HEK293 (cell line): ENCODE measurements around the gene ACP4.
"Not testable (repeated sequence)": the region's sequence is repeated elsewhere in the genome, so short reads cannot be mapped to it uniquely, and the experiment has no call there.

Experiments used
- CTCF ChIA-PET: fragments of 350-600 bp; formaldehyde crosslinking; extraction: SDS; loops from one replicate; lab custom pipeline; 2021; ENCODE audit warnings: antibody characterized with exemption; lab: Yijun Ruan, JAX
- POLR2A ChIA-PET: fragments of 300-600 bp; formaldehyde crosslinking; extraction: SDS; loops from one replicate; lab custom pipeline; 2020; ENCODE audit warnings: antibody characterized with exemption, inconsistent platforms; lab: Yijun Ruan, JAX
- H3K27ac ChIP-seq: fragments of 200-500 bp; sonication (Bioruptor generic); 2 replicates; pipeline ENCODE4 v1.5.1; 2014; ENCODE audit warnings: low read depth, low read length, control low read depth, inconsistent platforms; ENCODE audit errors: extremely low read depth
- H3K36me3 ChIP-seq, 2 experiments: fragments of 200-500 bp in 1 of 2; sonication (Bioruptor generic) in 1 of 2; 1 replicate in 1 of 2; 2 replicates in 1 of 2; pipeline ENCODE4 v1.5.1; 2014 to 2017; ENCODE audit warnings: inconsistent platforms in 2 of 2, low read length in 2 of 2; ENCODE audit not compliant: control insufficient read depth in 2 of 2, insufficient read depth in 1 of 2
- H3K4me1 ChIP-seq: fragments of 200-500 bp; sonication (Bioruptor generic); 2 replicates; pipeline ENCODE4 v1.5.1; 2014; ENCODE audit warnings: mild to moderate bottlenecking, low read length, inconsistent platforms; ENCODE audit not compliant: control insufficient read depth, insufficient read depth
- H3K4me3 ChIP-seq: 2 replicates; pipeline ENCODE4 v1.5.1; 2011; ENCODE audit warnings: low read depth, mild to moderate bottlenecking, control low read depth, low read length, moderate library complexity
- H3K9me3 ChIP-seq: fragments of 200-500 bp; sonication (Bioruptor generic); 2 replicates; pipeline ENCODE4 v1.5.1; 2014; ENCODE audit warnings: low read depth, low read length, inconsistent platforms; ENCODE audit not compliant: control insufficient read depth, insufficient read depth
- OSR2 ChIP-seq: fragments of 450-650 bp; formaldehyde crosslinking; IDR thresholded peaks from 2 replicates; pipeline ENCODE4 v1.5.1; 2016; ENCODE audit warnings: missing biosample characterization, missing genetic modification characterization
- PATZ1 ChIP-seq: fragments of 450-650 bp; formaldehyde crosslinking; IDR thresholded peaks from 2 replicates; pipeline ENCODE4 v1.5.1; 2016; ENCODE audit warnings: missing biosample characterization, missing genetic modification characterization
- PRDM10 ChIP-seq: fragments of 450-650 bp; formaldehyde crosslinking; IDR thresholded peaks from 2 replicates; pipeline ENCODE4 v1.5.1; 2016; ENCODE audit warnings: missing biosample characterization, missing genetic modification characterization
- TRIM28 ChIP-seq: IDR thresholded peaks from 2 replicates; pipeline ENCODE4 v1.6.1; 2011; ENCODE audit warnings: low read length, control low read depth, borderline replicate concordance
- ZBTB8A ChIP-seq: fragments of 450-650 bp; formaldehyde crosslinking; IDR thresholded peaks from 2 replicates; pipeline ENCODE4 v1.5.1; 2016; ENCODE audit warnings: missing biosample characterization, missing genetic modification characterization
- ZFHX2 ChIP-seq: fragments of 450-650 bp; formaldehyde crosslinking; conservative IDR thresholded peaks from 2 replicates; pipeline ENCODE4 v1.5.1; 2016; ENCODE audit warnings: missing biosample characterization, missing genetic modification characterization
- ZFP3 ChIP-seq: fragments of 450-650 bp; formaldehyde crosslinking; IDR thresholded peaks from 2 replicates; pipeline ENCODE4 v1.5.1; 2016; ENCODE audit warnings: low read depth, missing biosample characterization, missing genetic modification characterization
- ZFP41 ChIP-seq: fragments of 450-650 bp; formaldehyde crosslinking; IDR thresholded peaks from 2 replicates; pipeline ENCODE4 v1.5.1; 2016; ENCODE audit warnings: missing biosample characterization, missing genetic modification characterization, borderline replicate concordance
- ZNF133 ChIP-seq: fragments of 450-650 bp; formaldehyde crosslinking; IDR thresholded peaks from 2 replicates; pipeline ENCODE4 v1.5.1; 2016; ENCODE audit warnings: missing biosample characterization, missing genetic modification characterization
- ZNF335 ChIP-seq: fragments of 450-650 bp; formaldehyde crosslinking; conservative IDR thresholded peaks from 2 replicates; pipeline ENCODE4 v1.5.1; 2016; ENCODE audit warnings: missing biosample characterization, missing genetic modification characterization
- ZNF510 ChIP-seq: fragments of 450-650 bp; formaldehyde crosslinking; IDR thresholded peaks from 2 replicates; pipeline ENCODE4 v1.5.1; 2018; ENCODE audit warnings: mild to moderate bottlenecking, missing genetic modification characterization, missing biosample characterization; ENCODE audit not compliant: insufficient replicate concordance
- ZNF513 ChIP-seq: fragments of 450-650 bp; IDR thresholded peaks from 2 replicates; pipeline ENCODE4 v1.5.1; 2018; ENCODE audit warnings: missing biosample characterization, missing genetic modification characterization

ACP4 gene

GRCh38 chr19:50780753-50781435 is 9.3 kb upstream of the ACP4 start:
- POLR2A ChIA-PET, result interaction anchor here (0.7 to 2.1 kb wide), 3 partner anchors 23 to 56 kb away, joined by 3 to 13 read pairs (median 5); no protein-coding TSS in a partner anchor
- peaks cover 5% of the 10 kb centered on the region; the same call in 1 of the 2 replicates for H3K4me1 ChIP-seq

GRCh38 chr19:50783848-50784152 is 6.4 kb upstream of the ACP4 start:
- CTCF ChIA-PET, result interaction anchor here (0.6 to 10.1 kb wide), 24 partner anchors 9 to 531 kb away, joined by 3 to 151 read pairs (median 4); partner anchors contain the start of gene CLEC11A
- H3K36me3 ChIP-seq, H3K27ac ChIP-seq, H3K4me3 ChIP-seq, H3K9me3 ChIP-seq, H3K4me1 ChIP-seq: not testable (repeated sequence)
- POLR2A ChIA-PET, result interaction anchor here (0.5 to 0.7 kb wide), 2 partner anchors 126 to 468 kb away, joined by 3 to 4 read pairs; no protein-coding TSS in a partner anchor

More at GRCh38 chr19:50780753-50781435, 9.3 kb upstream of the ACP4 start:
- Histone ChIP-seq H3K9me3 (no peaks in the 10 kb centered on the region), H3K27ac (no peak overlapping the region), H3K36me3 (no peaks in the 10 kb centered on the region), H3K4me3 (no peak overlapping the region)
- no peak for TF ChIP-seq PRDM10 (tag by site-specific recombination)
- TF ChIP-seq ZFP41 (tag by site-specific recombination), result no peak
- no peak for TF ChIP-seq ZBTB8A (tag by site-specific recombination)
- no peak for TF ChIP-seq ZNF513 (tag by site-specific recombination)
- no peak for TF ChIP-seq ZNF133
- CTCF ChIA-PET, result interaction anchor here (0.7 to 10.1 kb wide), 9 partner anchors 12 to 350 kb away, joined by 3 to 151 read pairs (median 10); partner anchors contain the start of gene CLEC11A

GRCh38 chr19:50784710-50785109 is 5.5 kb upstream of the ACP4 start:
- no peaks in the 10 kb centered on the region for H3K36me3 ChIP-seq
- H3K4me1 ChIP-seq, result peaks cover 3% of the 10 kb centered on the region; the same call in 1 of the 2 replicates
- ChIA-PET CTCF (interaction anchor here (1.1 to 10.1 kb wide), 9 partner anchors 10 to 532 kb away, joined by 4 to 151 read pairs (median 7); partner anchors contain the start of gene CLEC11A), POLR2A (no interaction called here)
- TF ChIP-seq ZNF510 (tag by site-specific recombination), result no peak
- no peak for TF ChIP-seq TRIM28
- peak; percentile 77 for TF ChIP-seq ZFP3 (tag by site-specific recombination)
- no peak for TF ChIP-seq OSR2 (tag by site-specific recombination)
- TF ChIP-seq ZFHX2 (tag by site-specific recombination), result 0 out of 2 replicates have a peak, but pooled peaks have one; percentile 24
- TF ChIP-seq ZNF335 (tag by site-specific recombination), result 0 out of 2 replicates have a peak, but pooled peaks have one; percentile 14
- no peak for TF ChIP-seq PATZ1 (tag by site-specific recombination)
- no peak overlapping the region for H3K4me3 ChIP-seq
- H3K27ac ChIP-seq, result no peak overlapping the region
- no peaks in the 10 kb centered on the region for H3K9me3 ChIP-seq
